ENCODE measurements around the gene RAB15. TPM values are rescaled to one million over a fixed set of nuclear protein-coding genes. Genes with fewer than 3 reads are reported as not detected.

The RAB15 gene
- total RNA-seq, 2 donors from 2014 or later: 12.9 to 51.4 TPM

GRCh38 chr14:64965356-64966000 is 6.7 kb downstream of the RAB15 start:
- intact Hi-C loops (cut with DNase I): no loop called here
- DNase-seq (no peak), ATAC-seq (no peak)

GRCh38 chr14:64963611-64964010 is 8.5 kb downstream of the RAB15 start:
- intact Hi-C loops (cut with DNase I): no loop called here
- DNase-seq (no peak), ATAC-seq (no peak)

- intact Hi-C loops (cut with DNase I): no loop called here
- DNase-seq: no peak
- no peak for ATAC-seq
These were observed 11.3 kb downstream of the RAB15 start for GRCh38 chr14:64960762-64961276.

GRCh38 chr14:64958743-64959142 is 13.4 kb downstream of the RAB15 start:
- intact Hi-C loops (cut with DNase I): no loop called here
- no peak for ATAC-seq
- DNase-seq: no peak

- DNase-seq: no peak
- no peak for ATAC-seq
- intact Hi-C loops (cut with DNase I): no loop called here
These were observed 13.9 kb downstream of the RAB15 start for GRCh38 chr14:64958201-64958600.

GRCh38 chr14:64956697-64957406 is 15.3 kb downstream of the RAB15 start:
- DNase-seq (no peak), ATAC-seq (no peak)
- intact Hi-C loops (cut with DNase I): no loop called here

- intact Hi-C loops (cut with DNase I): no loop called here
- no peak for ATAC-seq
- DNase-seq: no peak
These were observed 16.8 kb downstream of the RAB15 start for GRCh38 chr14:64955297-64955696.

GRCh38 chr14:64954491-64955240 is 17.5 kb downstream of the RAB15 start:
- intact Hi-C loops (cut with DNase I): no loop called here
- DNase-seq (no peak), ATAC-seq (no peak)

- no peak for ATAC-seq
- intact Hi-C loops (cut with DNase I): no loop called here
- DNase-seq: no peak
These were observed 18.5 kb downstream of the RAB15 start for GRCh38 chr14:64953661-64954060.

GRCh38 chr14:64953310-64953654 is 18.9 kb downstream of the RAB15 start:
- DNase-seq: no peak
- intact Hi-C loops (cut with DNase I): no loop called here
- no peak for ATAC-seq

GRCh38 chr14:64952598-64953309 is 19.4 kb downstream of the RAB15 start:
- DNase-seq (no peak), ATAC-seq (no peak)
- intact Hi-C loops (cut with DNase I): no loop called here

- no peak for DNase-seq
- intact Hi-C loops (cut with DNase I): no loop called here
- peak; percentile 31 to 48 for ATAC-seq
These were observed 20.4 kb downstream of the RAB15 start for GRCh38 chr14:64951724-64952123.

- no peak for DNase-seq
- ATAC-seq: no peak
- intact Hi-C loops (cut with DNase I): no loop called here
These were observed 20.8 kb downstream of the RAB15 start for GRCh38 chr14:64951291-64951690.

- intact Hi-C loops (cut with DNase I): no loop called here
- DNase-seq (peak; percentile 69), ATAC-seq (peak; percentile 80 to 84)
These were observed 21.2 kb downstream of the RAB15 start for GRCh38 chr14:64950889-64951288.

- peak in 1 of 2 donors; percentile 12 for ATAC-seq
- intact Hi-C loops (cut with DNase I): no loop called here
- no peak for DNase-seq
These were observed 23.4 kb downstream of the RAB15 start for GRCh38 chr14:64948612-64949210.

- intact Hi-C loops (cut with DNase I): no loop called here
- DNase-seq (no peak), ATAC-seq (no peak)
These were observed 24.2 kb downstream of the RAB15 start for GRCh38 chr14:64947710-64948611.

- DNase-seq (no peak), ATAC-seq (no peak)
- intact Hi-C loops (cut with DNase I): no loop called here
These were observed 25.7 kb downstream of the RAB15 start for GRCh38 chr14:64946310-64947045.

Measured in left cardiac atrium (tissue), 4 donors.